ENCODE measurements around the gene STPG1.

STPG1 gene

DNA sequence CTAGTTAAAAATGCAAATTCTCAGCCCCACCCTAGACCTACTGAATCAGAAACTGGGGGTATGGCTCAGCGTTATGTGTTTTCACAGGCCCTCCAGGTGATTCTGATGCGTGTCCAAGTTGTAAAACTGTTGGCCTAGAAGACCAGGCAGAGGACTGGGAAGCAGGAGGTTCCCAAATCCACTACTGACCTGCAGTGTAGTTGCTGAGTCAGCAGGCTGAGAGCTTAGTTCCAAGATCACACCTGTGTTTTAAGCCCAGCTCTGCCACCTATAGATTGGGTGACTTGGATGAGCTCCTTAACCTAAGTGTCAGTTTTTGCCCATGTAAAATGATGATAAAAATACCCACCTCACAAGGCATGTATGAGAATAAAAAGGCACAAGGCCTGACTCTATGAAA, 90.3 kb downstream of the STPG1 start:
- peaks cover 0 to 25% (median 21%) of the 10 kb centered on the region in 5 donors for H3K4me1 ChIP-seq (ENCODE audit: control insufficient read depth in 5 of 5, insufficient read depth in 5 of 5, low read length in 5 of 5)
- no peak overlapping the region for H3K27ac ChIP-seq (ENCODE audit: low read depth, low read length)
- no peaks in the 10 kb centered on the region for H3K36me3 ChIP-seq (ENCODE audit: control insufficient read depth in 5 of 5, insufficient read depth in 5 of 5, low read length in 5 of 5)
- peaks cover 8 to 21% (median 10%) of the 10 kb centered on the region in 5 donors for H3K27me3 ChIP-seq (ENCODE audit: control insufficient read depth in 5 of 5, insufficient read depth in 4 of 5, low read length in 5 of 5)
- no peak overlapping the region for H3K9ac ChIP-seq (ENCODE audit: low read length in 5 of 5)
- H3K9me3 ChIP-seq (ENCODE audit: control insufficient read depth in 5 of 5, low read length in 5 of 5): no peaks in the 10 kb centered on the region
- no peak overlapping the region for H3K4me3 ChIP-seq (ENCODE audit: low read depth in 1 of 5, low read length in 5 of 5)

DNA sequence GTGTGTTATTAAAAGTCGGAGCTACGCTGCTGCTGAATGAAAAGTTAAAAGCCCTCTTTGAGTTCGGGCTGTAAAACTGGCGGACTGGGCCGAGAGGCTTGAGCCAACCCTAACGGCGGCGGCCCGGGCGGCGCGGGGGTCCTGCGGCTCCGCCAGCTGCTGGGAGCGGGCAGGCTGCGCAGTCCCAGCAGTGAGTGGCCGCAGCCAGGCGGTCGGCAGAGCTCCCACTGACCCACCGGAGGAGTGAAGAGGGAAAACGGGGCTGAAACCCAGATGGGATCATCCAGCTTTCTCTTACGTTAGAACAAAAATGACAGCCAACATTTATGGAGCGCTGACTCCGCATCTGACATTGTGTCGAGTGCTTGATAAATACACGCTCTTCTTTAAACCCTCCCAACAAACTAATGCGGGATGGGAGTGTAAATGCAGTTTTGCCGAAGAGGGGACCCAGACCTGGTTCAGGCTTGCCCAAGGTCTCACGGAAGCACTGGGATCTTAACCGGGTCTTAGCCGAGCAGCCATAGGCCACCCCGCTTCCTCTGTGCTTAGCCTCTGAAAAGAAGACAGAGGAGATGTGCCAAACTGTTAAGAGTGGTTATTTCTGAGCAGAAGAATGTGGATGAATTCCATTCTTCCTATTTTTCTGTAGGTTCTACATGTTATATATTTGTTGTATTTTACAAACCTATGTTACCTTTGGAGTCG, 91.0 kb downstream of the STPG1 start:
- Histone ChIP-seq H3K27ac (ENCODE audit: low read depth, low read length) (no peak overlapping the region), H3K9ac (ENCODE audit: low read length in 5 of 5) (peak overlapping the region in 4 of 5 donors; percentile 58 to 84 (median 69)), H3K4me3 (ENCODE audit: low read depth in 1 of 5, low read length in 5 of 5) (peak overlapping the region; percentile 60 to 76 (median 67))

DNA sequence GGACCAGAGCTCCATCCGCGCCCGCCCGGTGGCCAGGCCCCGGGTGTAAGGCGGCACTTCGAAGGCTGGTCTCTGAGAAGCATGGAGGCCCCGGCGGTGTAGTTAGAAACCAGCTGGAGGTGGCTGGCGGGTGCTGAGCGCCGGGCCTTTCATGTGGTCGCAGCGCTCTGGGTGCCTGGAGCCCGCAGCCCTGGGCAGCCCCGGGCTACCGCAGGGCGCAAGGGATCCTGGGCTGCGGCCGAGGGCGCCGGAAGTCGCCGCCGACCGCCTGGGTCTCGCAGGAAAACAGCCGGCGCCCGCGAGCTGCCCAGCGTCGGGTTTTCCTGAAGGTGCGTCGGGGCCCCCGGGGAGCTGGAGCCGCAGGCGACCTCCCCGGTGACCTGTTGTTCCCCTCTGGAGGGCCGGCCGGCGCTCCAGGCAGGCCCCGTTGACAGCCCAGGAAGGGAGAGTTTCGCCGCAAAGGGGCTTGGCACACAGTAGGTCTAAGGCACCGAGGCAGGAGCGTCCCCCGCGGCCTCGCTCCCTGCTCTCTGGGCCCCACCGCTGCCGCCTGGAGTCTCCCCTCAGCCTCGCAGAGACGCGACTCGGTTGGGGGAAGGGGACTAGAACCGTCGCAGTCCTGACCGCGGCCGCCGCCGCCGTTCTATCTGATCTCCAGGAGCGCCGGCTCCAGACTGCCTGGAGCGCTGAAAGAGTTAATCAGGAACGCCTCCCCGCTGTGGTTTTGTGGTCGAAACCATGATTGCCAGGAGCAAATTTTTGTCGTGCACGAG, 91.7 kb downstream of the STPG1 start:
- Histone ChIP-seq H3K9ac (ENCODE audit: low read length in 5 of 5) (peak overlapping the region in 4 of 5 donors; percentile 58 to 84 (median 69)), H3K27me3 (ENCODE audit: control insufficient read depth in 5 of 5, insufficient read depth in 4 of 5, low read length in 5 of 5) (peaks cover 10 to 28% (median 13%) of the 10 kb centered on the region in 5 donors), H3K4me1 (ENCODE audit: control insufficient read depth in 5 of 5, insufficient read depth in 5 of 5, low read length in 5 of 5) (peaks cover 0 to 27% (median 21%) of the 10 kb centered on the region in 5 donors), H3K9me3 (ENCODE audit: control insufficient read depth in 5 of 5, low read length in 5 of 5) (no peaks in the 10 kb centered on the region), H3K27ac (ENCODE audit: low read depth, low read length) (no peak overlapping the region), H3K4me3 (ENCODE audit: low read depth in 1 of 5, low read length in 5 of 5) (peak overlapping the region; percentile 60 to 76 (median 67)), H3K36me3 (ENCODE audit: control insufficient read depth in 5 of 5, insufficient read depth in 5 of 5, low read length in 5 of 5) (no peaks in the 10 kb centered on the region)

More for the DNA sequence above, 91.0 kb downstream of the STPG1 start:
- Histone ChIP-seq H3K9me3 (ENCODE audit: control insufficient read depth in 5 of 5, low read length in 5 of 5) (no peaks in the 10 kb centered on the region), H3K36me3 (ENCODE audit: control insufficient read depth in 5 of 5, insufficient read depth in 5 of 5, low read length in 5 of 5) (no peaks in the 10 kb centered on the region), H3K27me3 (ENCODE audit: control insufficient read depth in 5 of 5, insufficient read depth in 4 of 5, low read length in 5 of 5) (peaks cover 8 to 21% (median 10%) of the 10 kb centered on the region in 5 donors), H3K4me1 (ENCODE audit: control insufficient read depth in 5 of 5, insufficient read depth in 5 of 5, low read length in 5 of 5) (peaks cover 0 to 27% (median 21%) of the 10 kb centered on the region in 5 donors)

DNA sequence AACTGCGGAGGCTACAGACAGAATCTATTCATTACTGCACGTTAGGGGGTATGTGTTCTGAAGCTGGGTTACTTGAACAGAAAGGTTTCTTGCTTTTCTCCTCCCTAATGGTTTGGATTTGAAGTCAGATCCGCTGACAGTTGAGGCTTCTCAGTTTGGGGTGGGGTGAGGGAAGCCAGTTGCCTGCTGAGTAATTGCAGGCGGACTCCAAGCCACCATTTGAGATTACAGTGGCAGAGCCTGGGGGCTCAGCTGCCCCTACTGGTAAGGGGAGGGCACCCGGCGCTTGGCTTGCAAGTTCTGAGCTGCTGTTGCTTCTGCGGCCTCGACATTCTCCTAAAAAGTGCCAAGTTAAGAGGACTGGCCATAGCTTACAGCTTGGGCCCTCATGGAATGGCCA, 92.5 kb downstream of the STPG1 start:
- no peaks in the 10 kb centered on the region for H3K36me3 ChIP-seq (ENCODE audit: control insufficient read depth in 5 of 5, insufficient read depth in 5 of 5, low read length in 5 of 5)
- no peak overlapping the region for H3K27ac ChIP-seq (ENCODE audit: low read depth, low read length)
- H3K9me3 ChIP-seq (ENCODE audit: control insufficient read depth in 5 of 5, low read length in 5 of 5): no peaks in the 10 kb centered on the region
- peaks cover 10 to 31% (median 15%) of the 10 kb centered on the region in 5 donors for H3K27me3 ChIP-seq (ENCODE audit: control insufficient read depth in 5 of 5, insufficient read depth in 4 of 5, low read length in 5 of 5)
- H3K4me3 ChIP-seq (ENCODE audit: low read depth in 1 of 5, low read length in 5 of 5): peak overlapping the region in 4 of 5 donors; percentile 63 to 76 (median 69)
- peaks cover 0 to 27% (median 21%) of the 10 kb centered on the region in 5 donors for H3K4me1 ChIP-seq (ENCODE audit: control insufficient read depth in 5 of 5, insufficient read depth in 5 of 5, low read length in 5 of 5)
- H3K9ac ChIP-seq (ENCODE audit: low read length in 5 of 5): peak overlapping the region in 1 of 5 donors; percentile 30

DNA sequence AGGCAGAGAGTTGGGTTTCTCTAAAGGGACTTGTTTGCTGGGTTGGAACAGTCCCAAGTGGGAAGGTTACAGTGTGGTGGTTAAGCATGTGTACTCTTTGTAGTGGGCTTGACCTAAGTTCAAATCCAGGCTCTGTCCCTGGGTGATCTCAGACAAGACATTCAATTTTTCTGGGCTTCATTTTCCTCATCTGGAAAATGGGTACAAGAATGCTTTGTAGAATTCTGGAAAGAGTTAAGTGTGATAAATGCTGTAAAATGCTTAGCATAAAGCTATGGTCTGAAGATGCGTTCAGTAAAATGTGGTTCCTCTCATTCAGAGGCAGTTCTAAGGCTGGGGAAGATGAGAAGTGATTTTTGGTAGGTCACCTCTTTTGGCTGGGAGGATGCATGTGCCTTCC, 93.6 kb downstream of the STPG1 start:
- no peaks in the 10 kb centered on the region for H3K9me3 ChIP-seq (ENCODE audit: control insufficient read depth in 5 of 5, low read length in 5 of 5)
- no peak overlapping the region for H3K9ac ChIP-seq (ENCODE audit: low read length in 5 of 5)
- no peak overlapping the region for H3K4me3 ChIP-seq (ENCODE audit: low read depth in 1 of 5, low read length in 5 of 5)
- peaks cover 10 to 28% (median 17%) of the 10 kb centered on the region in 5 donors for H3K27me3 ChIP-seq (ENCODE audit: control insufficient read depth in 5 of 5, insufficient read depth in 4 of 5, low read length in 5 of 5)
- H3K36me3 ChIP-seq (ENCODE audit: control insufficient read depth in 5 of 5, insufficient read depth in 5 of 5, low read length in 5 of 5): no peaks in the 10 kb centered on the region
- peaks cover 0 to 27% (median 21%) of the 10 kb centered on the region in 5 donors for H3K4me1 ChIP-seq (ENCODE audit: control insufficient read depth in 5 of 5, insufficient read depth in 5 of 5, low read length in 5 of 5)
- H3K27ac ChIP-seq (ENCODE audit: low read depth, low read length): no peak overlapping the region

DNA sequence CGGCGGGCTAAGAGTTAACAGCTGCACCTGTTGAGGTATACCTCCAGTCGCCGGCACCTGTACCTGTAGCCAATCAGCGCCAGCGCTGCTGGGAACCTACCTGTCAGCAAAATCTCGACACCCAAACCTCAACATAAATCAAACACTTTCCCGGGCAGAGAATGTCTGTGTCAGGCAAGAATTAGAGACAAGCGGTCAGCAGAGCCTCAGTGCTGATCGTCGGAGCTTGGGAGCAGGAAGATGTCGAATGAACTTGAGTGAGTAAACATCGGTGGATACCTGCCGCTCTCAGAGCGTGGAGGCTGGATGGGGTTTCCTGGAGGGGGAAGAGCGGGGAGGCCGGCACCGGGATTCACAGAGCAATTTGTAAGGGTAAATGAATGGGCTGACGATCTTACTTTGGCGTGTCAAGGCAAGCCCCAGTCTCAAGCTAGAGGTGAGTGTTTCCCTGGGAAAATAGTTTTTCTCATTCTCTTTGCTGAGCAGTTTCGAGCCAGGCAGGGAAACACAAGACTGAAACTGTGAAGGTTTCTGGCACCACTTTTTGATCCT, 94.2 kb downstream of the STPG1 start, which contains the start of gene GRHL3:
Gene GRHL3, plus strand, starts transcription at position 46 of the 552 bp plus-strand sequence. Its CDS starts 195 bp downstream, at position 241.
- peak within 1 kb of the TSS in 1 of 5 donors; percentile 7 for H3K9ac ChIP-seq (ENCODE audit: low read length in 5 of 5)

DNA sequence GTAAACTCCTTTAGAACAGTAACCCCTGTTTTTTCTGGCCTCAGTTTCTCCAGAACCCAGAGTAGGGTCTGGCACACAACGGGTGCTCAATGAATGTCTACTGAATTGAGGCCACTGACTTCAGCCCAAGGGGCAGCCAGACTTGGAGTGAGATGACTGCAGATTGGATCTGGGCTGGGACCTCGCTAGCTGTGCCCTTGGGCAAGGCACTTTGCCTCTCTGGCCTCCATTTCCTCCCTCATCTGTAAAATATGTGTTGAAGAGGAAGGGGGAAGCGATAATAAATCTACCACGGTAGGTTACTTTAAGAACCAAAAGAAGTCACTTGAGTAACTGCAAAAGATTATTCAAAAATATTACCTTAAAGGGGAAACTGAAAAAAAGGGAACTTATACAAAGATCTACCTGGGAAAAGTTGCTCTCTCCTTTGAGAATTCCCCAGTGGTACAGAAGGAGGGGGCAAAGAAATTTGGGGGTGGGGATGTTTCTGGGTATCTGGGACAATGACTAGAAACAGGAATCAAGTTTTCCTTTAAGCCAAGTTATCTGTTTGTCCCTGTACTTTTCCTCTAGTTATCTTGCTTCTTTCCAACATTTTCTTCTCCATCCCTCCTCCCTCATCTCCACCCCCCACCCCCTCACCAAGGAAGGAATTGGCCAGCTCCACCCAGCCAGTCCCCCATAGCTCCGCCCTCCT, 94.8 kb downstream of the STPG1 start:
- no peak overlapping the region for H3K27ac ChIP-seq (ENCODE audit: low read depth, low read length)
- H3K9ac ChIP-seq (ENCODE audit: low read length in 5 of 5): no peak overlapping the region
- H3K4me3 ChIP-seq (ENCODE audit: low read depth in 1 of 5, low read length in 5 of 5): no peak overlapping the region
- H3K27me3 ChIP-seq (ENCODE audit: control insufficient read depth in 5 of 5, insufficient read depth in 4 of 5, low read length in 5 of 5): peaks cover 10 to 28% (median 17%) of the 10 kb centered on the region in 5 donors
- H3K9me3 ChIP-seq (ENCODE audit: control insufficient read depth in 5 of 5, low read length in 5 of 5): no peaks in the 10 kb centered on the region
- peaks cover 0 to 27% (median 21%) of the 10 kb centered on the region in 5 donors for H3K4me1 ChIP-seq (ENCODE audit: control insufficient read depth in 5 of 5, insufficient read depth in 5 of 5, low read length in 5 of 5)
- no peaks in the 10 kb centered on the region for H3K36me3 ChIP-seq (ENCODE audit: control insufficient read depth in 5 of 5, insufficient read depth in 5 of 5, low read length in 5 of 5)

More for the DNA sequence above, 94.2 kb downstream of the STPG1 start, which contains the start of gene GRHL3:
- Histone ChIP-seq H3K27me3 (ENCODE audit: control insufficient read depth in 5 of 5, insufficient read depth in 4 of 5, low read length in 5 of 5) (peaks cover 10 to 28% (median 17%) of the 10 kb centered on the region in 5 donors), H3K27ac (ENCODE audit: low read depth, low read length) (no peak within 1 kb of the TSS), H3K4me1 (ENCODE audit: control insufficient read depth in 5 of 5, insufficient read depth in 5 of 5, low read length in 5 of 5) (peaks cover 0 to 27% (median 21%) of the 10 kb centered on the region in 5 donors), H3K36me3 (ENCODE audit: control insufficient read depth in 5 of 5, insufficient read depth in 5 of 5, low read length in 5 of 5) (no peaks in the 10 kb centered on the region), H3K4me3 (ENCODE audit: low read depth in 1 of 5, low read length in 5 of 5) (no peak within 1 kb of the TSS), H3K9me3 (ENCODE audit: control insufficient read depth in 5 of 5, low read length in 5 of 5) (no peaks in the 10 kb centered on the region)

DNA sequence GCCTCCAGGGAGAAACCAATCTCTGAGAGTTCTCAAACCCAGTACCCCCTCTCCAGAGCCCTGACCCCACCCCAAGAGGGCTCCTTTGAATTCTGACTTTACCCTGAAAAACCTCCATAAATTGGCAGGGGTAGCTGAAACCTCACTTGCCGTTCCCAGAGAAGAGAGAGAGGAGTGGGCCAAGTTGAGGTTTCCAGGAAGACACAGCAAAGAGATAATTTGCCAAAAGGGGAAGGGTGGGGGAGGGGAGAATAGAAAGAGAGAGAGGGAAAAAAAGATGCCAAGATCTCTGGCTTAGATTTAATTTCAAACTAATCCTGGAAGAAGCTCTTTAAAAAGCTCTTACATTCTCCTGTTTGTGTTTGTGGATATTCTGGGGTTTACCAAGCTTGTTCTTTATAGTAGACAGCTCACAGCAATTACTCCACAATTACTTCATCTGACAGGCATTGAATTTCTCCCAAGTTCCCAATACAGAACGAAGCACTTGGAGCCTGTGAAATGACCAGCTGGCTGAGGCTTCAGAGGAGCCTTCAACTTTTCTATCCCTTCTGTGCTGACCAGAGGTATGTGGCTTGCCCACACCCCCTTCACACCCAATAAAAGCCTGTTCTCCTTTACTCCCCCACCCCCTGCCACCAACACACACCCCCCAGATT, 95.5 kb downstream of the STPG1 start:
- Histone ChIP-seq H3K4me1 (ENCODE audit: control insufficient read depth in 5 of 5, insufficient read depth in 5 of 5, low read length in 5 of 5) (peaks cover 0 to 27% (median 21%) of the 10 kb centered on the region in 5 donors), H3K9me3 (ENCODE audit: control insufficient read depth in 5 of 5, low read length in 5 of 5) (no peaks in the 10 kb centered on the region), H3K36me3 (ENCODE audit: control insufficient read depth in 5 of 5, insufficient read depth in 5 of 5, low read length in 5 of 5) (no peaks in the 10 kb centered on the region), H3K9ac (ENCODE audit: low read length in 5 of 5) (no peak overlapping the region), H3K27ac (ENCODE audit: low read depth, low read length) (no peak overlapping the region), H3K27me3 (ENCODE audit: control insufficient read depth in 5 of 5, insufficient read depth in 4 of 5, low read length in 5 of 5) (peaks cover 10 to 28% (median 17%) of the 10 kb centered on the region in 5 donors), H3K4me3 (ENCODE audit: low read depth in 1 of 5, low read length in 5 of 5) (no peak overlapping the region)

DNA sequence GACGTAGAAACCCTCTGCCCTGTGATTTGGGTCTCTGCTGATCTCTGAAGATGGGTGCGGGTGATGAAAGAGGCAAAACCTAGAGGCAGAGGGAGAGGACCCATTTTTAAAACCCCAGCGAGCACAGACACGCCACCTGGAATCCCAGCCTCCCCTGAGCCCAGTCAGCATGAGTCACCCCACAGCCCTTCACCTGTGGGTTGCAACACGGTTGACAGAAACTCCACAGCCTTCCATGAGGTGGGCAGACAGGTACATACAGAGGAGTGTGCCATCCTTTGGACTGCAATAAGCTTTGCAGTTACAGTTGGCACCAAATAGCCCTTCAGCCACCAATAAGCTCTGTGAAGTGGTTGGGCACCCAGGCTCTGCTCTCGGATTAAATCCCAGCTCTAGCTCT, 96.5 kb downstream of the STPG1 start:
- Histone ChIP-seq H3K4me3 (ENCODE audit: low read depth in 1 of 5, low read length in 5 of 5) (no peak overlapping the region), H3K4me1 (ENCODE audit: control insufficient read depth in 5 of 5, insufficient read depth in 5 of 5, low read length in 5 of 5) (peaks cover 0 to 18% (median 17%) of the 10 kb centered on the region in 5 donors), H3K27me3 (ENCODE audit: control insufficient read depth in 5 of 5, insufficient read depth in 4 of 5, low read length in 5 of 5) (peaks cover 10 to 28% (median 17%) of the 10 kb centered on the region in 5 donors), H3K9ac (ENCODE audit: low read length in 5 of 5) (no peak overlapping the region), H3K36me3 (ENCODE audit: control insufficient read depth in 5 of 5, insufficient read depth in 5 of 5, low read length in 5 of 5) (no peaks in the 10 kb centered on the region), H3K27ac (ENCODE audit: low read depth, low read length) (no peak overlapping the region), H3K9me3 (ENCODE audit: control insufficient read depth in 5 of 5, low read length in 5 of 5) (no peaks in the 10 kb centered on the region)
